ENCODE measurements around the gene STKLD1. TPM values are rescaled to one million over a fixed set of nuclear protein-coding genes. Genes with fewer than 3 reads are reported as not detected.
A peak's percentile ranks its signal among the peaks of the same experiment; 100 is the strongest.

STKLD1 gene
- total RNA-seq, 2 donors from 2014 or later, result 0.95 TPM; not detected in 1

DNA sequence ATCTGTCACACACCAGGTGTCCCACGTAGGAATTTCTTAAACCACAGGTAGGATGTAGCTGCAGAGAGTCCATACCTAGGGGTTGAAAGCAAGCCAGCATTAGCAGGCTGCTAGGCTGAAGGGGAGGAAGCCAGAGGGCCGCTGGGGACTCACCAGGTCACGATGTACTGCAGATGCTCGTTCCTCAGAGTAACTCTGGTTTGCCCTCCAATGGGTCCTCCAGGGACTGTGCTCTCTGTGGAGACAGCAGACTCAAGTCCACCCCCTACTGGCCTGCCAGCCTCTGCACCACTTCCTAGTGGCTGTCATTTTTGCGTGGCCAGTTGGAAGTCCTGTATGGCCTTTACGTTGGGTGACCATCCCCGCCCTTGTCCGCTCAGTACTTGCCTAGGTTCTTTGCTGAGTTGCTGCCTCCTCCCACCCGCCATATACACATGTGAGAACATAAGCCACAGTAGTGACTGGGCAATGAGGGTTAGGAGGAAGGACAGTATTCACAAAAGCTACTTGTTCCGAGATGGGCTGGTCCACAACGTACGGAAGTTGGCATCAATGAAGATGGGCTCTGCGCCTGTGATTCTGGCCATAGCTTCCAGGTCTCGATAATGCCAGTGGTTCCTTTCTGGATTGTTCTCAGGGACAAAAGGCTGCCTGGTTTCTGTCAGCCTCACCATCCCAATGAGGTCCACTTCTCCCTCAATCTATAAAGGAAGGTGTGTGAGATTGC is 24.1 kb upstream of the STKLD1 start:
- H3K9me3 ChIP-seq (ENCODE audit: control insufficient read depth, low read length), result no peaks in the 10 kb centered on the region
- TF ChIP-seq, protein P1, sequence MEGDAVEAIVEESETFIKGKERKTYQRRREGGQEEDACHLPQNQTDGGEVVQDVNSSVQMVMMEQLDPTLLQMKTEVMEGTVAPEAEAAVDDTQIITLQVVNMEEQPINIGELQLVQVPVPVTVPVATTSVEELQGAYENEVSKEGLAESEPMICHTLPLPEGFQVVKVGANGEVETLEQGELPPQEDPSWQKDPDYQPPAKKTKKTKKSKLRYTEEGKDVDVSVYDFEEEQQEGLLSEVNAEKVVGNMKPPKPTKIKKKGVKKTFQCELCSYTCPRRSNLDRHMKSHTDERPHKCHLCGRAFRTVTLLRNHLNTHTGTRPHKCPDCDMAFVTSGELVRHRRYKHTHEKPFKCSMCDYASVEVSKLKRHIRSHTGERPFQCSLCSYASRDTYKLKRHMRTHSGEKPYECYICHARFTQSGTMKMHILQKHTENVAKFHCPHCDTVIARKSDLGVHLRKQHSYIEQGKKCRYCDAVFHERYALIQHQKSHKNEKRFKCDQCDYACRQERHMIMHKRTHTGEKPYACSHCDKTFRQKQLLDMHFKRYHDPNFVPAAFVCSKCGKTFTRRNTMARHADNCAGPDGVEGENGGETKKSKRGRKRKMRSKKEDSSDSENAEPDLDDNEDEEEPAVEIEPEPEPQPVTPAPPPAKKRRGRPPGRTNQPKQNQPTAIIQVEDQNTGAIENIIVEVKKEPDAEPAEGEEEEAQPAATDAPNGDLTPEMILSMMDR (conservative IDR thresholded peaks at IDR 0.05), result peak; percentile 85
- no peaks in the 10 kb centered on the region for H3K4me1 ChIP-seq (ENCODE audit: control insufficient read depth, insufficient read depth, low read length)
- Mint-ChIP-seq H3K9me3 (no peaks in the 10 kb centered on the region), H3K27me3 (ENCODE audit: insufficient read depth) (no peaks in the 10 kb centered on the region), H3K4me3 (no peak overlapping the region), H3K27ac (peak overlapping the region; percentile 75), H3K36me3 (ENCODE audit: low read depth) (peaks cover 54% of the 10 kb centered on the region), H3K4me1 (peaks cover 17% of the 10 kb centered on the region)
- H3K4me3 ChIP-seq (ENCODE audit: low read length), result no peak overlapping the region
- H3K27me3 ChIP-seq (ENCODE audit: control insufficient read depth, insufficient read depth, low read length, poor library complexity, severe bottlenecking), result no peaks in the 10 kb centered on the region
- H3K27ac ChIP-seq (ENCODE audit: low read depth, low read length), result no peak overlapping the region
- H3K9ac ChIP-seq (ENCODE audit: extremely low read depth, low read length, poor library complexity, severe bottlenecking), result no peak overlapping the region
- whole genome bisulfite sequencing, 2 experiments (ENCODE audit: insufficient coverage in 1 of 2, insufficient read length in 1 of 2), result 89 to 92% methylated on average over 11 to 14 of the region's 14 CpGs
- DNase-seq, result peak; percentile 93
- H3K36me3 ChIP-seq (ENCODE audit: control insufficient read depth, insufficient read depth, low read length), result peaks cover 49% of the 10 kb centered on the region

DNA sequence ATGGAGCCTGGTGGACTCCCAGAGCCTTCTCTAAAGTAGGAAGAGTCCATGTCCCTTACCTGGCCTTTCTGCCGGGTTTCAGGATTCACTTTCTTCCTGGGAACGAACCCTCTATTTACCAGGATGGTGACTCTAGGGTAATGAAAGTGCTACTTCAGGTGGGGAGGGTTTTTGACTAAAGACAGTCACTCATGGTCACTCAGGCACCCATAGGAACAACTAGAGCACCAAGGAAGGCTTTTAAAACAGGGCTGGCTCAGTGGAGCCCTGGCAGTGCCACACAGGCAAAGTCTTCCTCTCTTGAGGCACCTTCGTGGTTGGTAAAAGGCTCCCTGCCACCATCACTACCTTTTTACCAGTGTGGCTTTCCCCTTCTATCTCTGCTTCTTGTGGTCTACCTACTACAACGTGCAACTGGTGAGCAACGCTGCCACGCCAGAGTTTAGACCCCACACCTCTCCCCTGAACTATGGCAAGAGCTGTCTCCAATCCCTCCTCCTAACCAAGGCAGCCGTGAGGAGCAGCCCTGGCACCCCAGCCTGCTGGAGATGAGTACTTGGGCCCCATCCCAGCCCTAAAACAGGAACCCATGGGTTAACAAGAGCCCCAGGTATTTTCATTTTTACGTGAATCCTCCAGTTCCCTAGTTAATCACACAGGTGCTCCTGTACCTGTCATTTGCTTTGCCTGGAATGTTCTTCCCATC is 23.4 kb upstream of the STKLD1 start:
- no peak overlapping the region for H3K4me3 ChIP-seq (ENCODE audit: low read length)
- H3K4me1 Mint-ChIP-seq, result peaks cover 19% of the 10 kb centered on the region
- no peak overlapping the region for H3K9ac ChIP-seq (ENCODE audit: extremely low read depth, low read length, poor library complexity, severe bottlenecking)
- no peaks in the 10 kb centered on the region for H3K4me1 ChIP-seq (ENCODE audit: control insufficient read depth, insufficient read depth, low read length)
- peak overlapping the region; percentile 48 for H3K27ac Mint-ChIP-seq
- H3K36me3 Mint-ChIP-seq (ENCODE audit: low read depth), result peaks cover 57% of the 10 kb centered on the region
- WGBS, 2 experiments (ENCODE audit: insufficient coverage in 1 of 2, insufficient read length in 1 of 2), result 94 to 95% methylated on average over 6 to 8 of the region's 8 CpGs
- no peak for DNase-seq
- H3K9me3 ChIP-seq (ENCODE audit: control insufficient read depth, low read length), result no peaks in the 10 kb centered on the region
- H3K27ac ChIP-seq (ENCODE audit: low read depth, low read length), result no peak overlapping the region
- peaks cover 49% of the 10 kb centered on the region for H3K36me3 ChIP-seq (ENCODE audit: control insufficient read depth, insufficient read depth, low read length)
- TF ChIP-seq, protein P1 (conservative IDR thresholded peaks at IDR 0.05), result no peak
- no peaks in the 10 kb centered on the region for H3K27me3 Mint-ChIP-seq (ENCODE audit: insufficient read depth)
- H3K27me3 ChIP-seq (ENCODE audit: control insufficient read depth, insufficient read depth, low read length, poor library complexity, severe bottlenecking), result no peaks in the 10 kb centered on the region
- H3K4me3 Mint-ChIP-seq, result no peak overlapping the region
- H3K9me3 Mint-ChIP-seq, result no peaks in the 10 kb centered on the region

DNA sequence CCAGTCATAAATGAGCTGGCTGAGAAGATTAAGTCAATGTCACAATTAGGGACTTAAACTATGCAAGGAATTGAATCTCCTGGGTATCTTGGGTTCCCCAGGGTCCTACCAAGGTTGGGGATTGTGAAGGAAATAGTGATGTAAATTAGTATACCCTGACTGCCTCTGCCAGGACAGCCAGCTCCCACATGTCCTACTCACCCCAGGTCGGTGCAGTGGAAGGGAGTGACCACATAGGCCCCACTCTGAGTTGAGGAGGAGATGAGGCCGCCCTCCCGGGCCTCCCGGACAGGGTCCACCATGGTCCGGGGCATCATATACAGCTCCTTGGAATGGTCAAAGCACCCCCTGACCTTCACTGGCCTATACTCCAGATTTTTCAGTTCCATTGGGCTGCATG is 22.6 kb upstream of the STKLD1 start:
- H3K4me1 Mint-ChIP-seq, result peaks cover 19% of the 10 kb centered on the region
- WGBS, 2 experiments (ENCODE audit: insufficient coverage in 1 of 2, insufficient read length in 1 of 2), result 91 to 100% methylated on average over 4 to 5 of the region's 5 CpGs
- peaks cover 56% of the 10 kb centered on the region for H3K36me3 Mint-ChIP-seq (ENCODE audit: low read depth)
- TF ChIP-seq, protein P1 (conservative IDR thresholded peaks at IDR 0.05), result no peak
- Histone ChIP-seq H3K9me3 (ENCODE audit: control insufficient read depth, low read length) (no peaks in the 10 kb centered on the region), H3K4me1 (ENCODE audit: control insufficient read depth, insufficient read depth, low read length) (no peaks in the 10 kb centered on the region), H3K9ac (ENCODE audit: extremely low read depth, low read length, poor library complexity, severe bottlenecking) (no peak overlapping the region), H3K27me3 (ENCODE audit: control insufficient read depth, insufficient read depth, low read length, poor library complexity, severe bottlenecking) (no peaks in the 10 kb centered on the region), H3K4me3 (ENCODE audit: low read length) (no peak overlapping the region), H3K36me3 (ENCODE audit: control insufficient read depth, insufficient read depth, low read length) (peaks cover 49% of the 10 kb centered on the region), H3K27ac (ENCODE audit: low read depth, low read length) (no peak overlapping the region)
- no peak for DNase-seq
- no peaks in the 10 kb centered on the region for H3K27me3 Mint-ChIP-seq (ENCODE audit: insufficient read depth)
- no peak overlapping the region for H3K27ac Mint-ChIP-seq
- no peak overlapping the region for H3K4me3 Mint-ChIP-seq
- no peaks in the 10 kb centered on the region for H3K9me3 Mint-ChIP-seq
